A549 (cell line): Measurements from ENCODE around the gene AQP2.

Source experiments
- EP300 ChIP-seq, 2 experiments: fragments of >200 bp; sonication (Bioruptor Twin); formaldehyde crosslinking; IDR thresholded peaks; 2 replicates in 1 of 2; 3 replicates in 1 of 2; pipeline ENCODE4 v1.6.1; 2016 to 2017
- HOXA7 ChIP-seq: fragments of 250-450 bp; sonication (Bioruptor Pico); IDR thresholded peaks from 2 replicates; pipeline ENCODE4 v1.5.0; 2020; ENCODE audit warnings: mild to moderate bottlenecking, moderate library complexity
- JUN ChIP-seq, 2 experiments: fragments of >200 bp; sonication (Bioruptor Twin); formaldehyde crosslinking; IDR thresholded peaks; 2 replicates in 1 of 2; 3 replicates in 1 of 2; pipeline ENCODE4 v1.6.1; 2016 to 2017
- JUNB ChIP-seq: fragments of >200 bp; sonication (Bioruptor Twin); formaldehyde crosslinking; IDR thresholded peaks from 2 replicates; pipeline ENCODE4 v1.6.1; 2016
- NPAS2 ChIP-seq: fragments of 250-450 bp; sonication (Bioruptor Pico); IDR thresholded peaks from 2 replicates; pipeline ENCODE4 v1.8.0; 2022; ENCODE audit warnings: mild to moderate bottlenecking, moderate library complexity, borderline replicate concordance
- PBX3 ChIP-seq: IDR thresholded peaks from 2 replicates; pipeline ENCODE4 v1.6.1; 2012
- PHF8 ChIP-seq: fragments of 200-600 bp; sonication (generic); IDR thresholded peaks from 2 replicates; pipeline ENCODE4 v1.6.1; 2016; ENCODE audit warnings: low read depth, mild to moderate bottlenecking, antibody characterized with exemption, moderate library complexity, borderline replicate concordance
- POLR2A ChIP-seq: IDR thresholded peaks from 2 replicates; pipeline ENCODE4 v1.6.1; 2012; ENCODE audit warnings: mild to moderate bottlenecking, low read length
- RAD21 ChIP-seq, 2 experiments: fragments of >200 bp in 1 of 2; sonication (Bioruptor Twin) in 1 of 2; formaldehyde crosslinking in 1 of 2; IDR thresholded peaks in 1 of 2; conservative IDR thresholded peaks in 1 of 2; 2 replicates in 1 of 2; 3 replicates in 1 of 2; pipeline ENCODE4 v1.6.1; 2012 to 2018; ENCODE audit warnings: inconsistent platforms in 1 of 2
- RCOR1 ChIP-seq: fragments of 150-350 bp; IDR thresholded peaks from 2 replicates; pipeline ENCODE4 v1.6.1; 2014; ENCODE audit warnings: antibody characterized with exemption, low read length, low read depth
- REST ChIP-seq: fragments of 200-600 bp; sonication (generic); IDR thresholded peaks from 2 replicates; pipeline ENCODE4 v1.6.1; 2016; ENCODE audit warnings: antibody characterized with exemption, mild to moderate bottlenecking, moderate library complexity
- SMC3 ChIP-seq: fragments of >200 bp; sonication (Bioruptor Twin); formaldehyde crosslinking; IDR thresholded peaks from 3 replicates; pipeline ENCODE4 v1.6.1; 2018; ENCODE audit warnings: inconsistent platforms
- TF ChIP-seq, protein P1 (sequence below): fragments of >200 bp; sonication (Bioruptor Twin); formaldehyde crosslinking; IDR thresholded peaks from 3 replicates; pipeline ENCODE4 v1.5.1; 2016
- TF ChIP-seq, protein P2 (sequence below): IDR thresholded peaks from 2 replicates; pipeline ENCODE4 v1.6.1; 2012

DNA sequence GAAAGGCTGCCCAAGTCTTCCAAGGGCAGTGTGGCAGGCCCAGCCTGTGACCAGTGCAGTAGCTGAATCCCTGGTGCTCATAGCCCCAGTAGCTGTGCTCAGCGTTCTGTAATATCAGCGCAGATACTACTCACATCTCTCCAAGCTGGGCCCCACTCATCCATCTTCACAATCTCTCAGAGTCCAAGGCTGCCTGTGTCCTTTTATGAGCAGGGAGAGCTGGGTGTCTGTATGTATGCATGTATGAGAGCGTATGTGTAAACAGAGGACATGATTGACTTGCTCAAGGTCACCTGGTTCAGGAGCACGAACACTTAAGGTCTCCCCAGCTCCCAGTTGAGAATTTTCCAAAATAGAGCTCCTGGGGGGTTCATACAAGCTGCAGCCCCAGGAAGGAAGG lies 27.6 kb downstream of the AQP2 start:
- TF ChIP-seq, protein P1, sequence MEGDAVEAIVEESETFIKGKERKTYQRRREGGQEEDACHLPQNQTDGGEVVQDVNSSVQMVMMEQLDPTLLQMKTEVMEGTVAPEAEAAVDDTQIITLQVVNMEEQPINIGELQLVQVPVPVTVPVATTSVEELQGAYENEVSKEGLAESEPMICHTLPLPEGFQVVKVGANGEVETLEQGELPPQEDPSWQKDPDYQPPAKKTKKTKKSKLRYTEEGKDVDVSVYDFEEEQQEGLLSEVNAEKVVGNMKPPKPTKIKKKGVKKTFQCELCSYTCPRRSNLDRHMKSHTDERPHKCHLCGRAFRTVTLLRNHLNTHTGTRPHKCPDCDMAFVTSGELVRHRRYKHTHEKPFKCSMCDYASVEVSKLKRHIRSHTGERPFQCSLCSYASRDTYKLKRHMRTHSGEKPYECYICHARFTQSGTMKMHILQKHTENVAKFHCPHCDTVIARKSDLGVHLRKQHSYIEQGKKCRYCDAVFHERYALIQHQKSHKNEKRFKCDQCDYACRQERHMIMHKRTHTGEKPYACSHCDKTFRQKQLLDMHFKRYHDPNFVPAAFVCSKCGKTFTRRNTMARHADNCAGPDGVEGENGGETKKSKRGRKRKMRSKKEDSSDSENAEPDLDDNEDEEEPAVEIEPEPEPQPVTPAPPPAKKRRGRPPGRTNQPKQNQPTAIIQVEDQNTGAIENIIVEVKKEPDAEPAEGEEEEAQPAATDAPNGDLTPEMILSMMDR: no peak
- TF ChIP-seq PHF8: no peak
- no peak for TF ChIP-seq JUN (IDR thresholded peaks at IDR 0.05)
- TF ChIP-seq, protein P2, sequence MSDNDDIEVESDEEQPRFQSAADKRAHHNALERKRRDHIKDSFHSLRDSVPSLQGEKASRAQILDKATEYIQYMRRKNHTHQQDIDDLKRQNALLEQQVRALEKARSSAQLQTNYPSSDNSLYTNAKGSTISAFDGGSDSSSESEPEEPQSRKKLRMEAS: no peak
- no peak for TF ChIP-seq POLR2A
- TF ChIP-seq JUNB: no peak
- no peak for TF ChIP-seq PBX3
- no peak for TF ChIP-seq RCOR1
- TF ChIP-seq SMC3: no peak
- no peak for TF ChIP-seq RAD21 (conservative IDR thresholded peaks at IDR 0.05 in 1 of 2, IDR thresholded peaks at IDR 0.05 in 1 of 2)
- no peak for TF ChIP-seq EP300 (IDR thresholded peaks at IDR 0.05)
- no peak for TF ChIP-seq REST
- no peak for TF ChIP-seq NPAS2 (CRISPR knock-in tag)
- TF ChIP-seq HOXA7 (CRISPR knock-in tag): no peak
